ENCODE data around the gene CNTNAP5. TPM values are rescaled to one million over a fixed set of nuclear protein-coding genes. Genes with fewer than 3 reads are reported as not detected.

CNTNAP5 gene
- total RNA-seq, 3 donors from 2014 or later (not counting 1 experiment from before 2014, with no cell fraction given), result not detected

GRCh38 chr2:124625561-124625960 lies 600.5 kb downstream of the CNTNAP5 start:
- WGBS (ENCODE audit: insufficient coverage), result 81% methylated on average over 5 of the region's 5 CpGs
- TF ChIP-seq, protein P1, sequence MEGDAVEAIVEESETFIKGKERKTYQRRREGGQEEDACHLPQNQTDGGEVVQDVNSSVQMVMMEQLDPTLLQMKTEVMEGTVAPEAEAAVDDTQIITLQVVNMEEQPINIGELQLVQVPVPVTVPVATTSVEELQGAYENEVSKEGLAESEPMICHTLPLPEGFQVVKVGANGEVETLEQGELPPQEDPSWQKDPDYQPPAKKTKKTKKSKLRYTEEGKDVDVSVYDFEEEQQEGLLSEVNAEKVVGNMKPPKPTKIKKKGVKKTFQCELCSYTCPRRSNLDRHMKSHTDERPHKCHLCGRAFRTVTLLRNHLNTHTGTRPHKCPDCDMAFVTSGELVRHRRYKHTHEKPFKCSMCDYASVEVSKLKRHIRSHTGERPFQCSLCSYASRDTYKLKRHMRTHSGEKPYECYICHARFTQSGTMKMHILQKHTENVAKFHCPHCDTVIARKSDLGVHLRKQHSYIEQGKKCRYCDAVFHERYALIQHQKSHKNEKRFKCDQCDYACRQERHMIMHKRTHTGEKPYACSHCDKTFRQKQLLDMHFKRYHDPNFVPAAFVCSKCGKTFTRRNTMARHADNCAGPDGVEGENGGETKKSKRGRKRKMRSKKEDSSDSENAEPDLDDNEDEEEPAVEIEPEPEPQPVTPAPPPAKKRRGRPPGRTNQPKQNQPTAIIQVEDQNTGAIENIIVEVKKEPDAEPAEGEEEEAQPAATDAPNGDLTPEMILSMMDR (IDR thresholded peaks at IDR 0.05), result no peak
- H3K27me3 ChIP-seq (ENCODE audit: control insufficient read depth, insufficient read depth, low read length), result no peaks in the 10 kb centered on the region
- Mint-ChIP-seq H3K36me3 (no peaks in the 10 kb centered on the region), H3K27ac (no peak overlapping the region), H3K4me3 (no peak overlapping the region), H3K4me1 (no peaks in the 10 kb centered on the region), H3K27me3 (ENCODE audit: low read depth in 2 of 2) (no peaks in the 10 kb centered on the region), H3K9me3 (peaks cover 12 to 20% of the 10 kb centered on the region in 2 donors)
- no peaks in the 10 kb centered on the region for H3K36me3 ChIP-seq (ENCODE audit: control insufficient read depth, insufficient read depth, low read length)
- no peak overlapping the region for H3K27ac ChIP-seq (ENCODE audit: low read length)
- H3K4me3 ChIP-seq (ENCODE audit: low read length), result no peak overlapping the region
- intact Hi-C loops (cut with micrococcal nuclease), result no loop called here
- no peak for DNase-seq
- H3K9me3 ChIP-seq (ENCODE audit: control insufficient read depth, insufficient read depth, low read length), result peaks cover 10% of the 10 kb centered on the region
- ATAC-seq, result no peak
- no peaks in the 10 kb centered on the region for H3K4me1 ChIP-seq (ENCODE audit: control insufficient read depth, insufficient read depth, low read length)

DNA sequence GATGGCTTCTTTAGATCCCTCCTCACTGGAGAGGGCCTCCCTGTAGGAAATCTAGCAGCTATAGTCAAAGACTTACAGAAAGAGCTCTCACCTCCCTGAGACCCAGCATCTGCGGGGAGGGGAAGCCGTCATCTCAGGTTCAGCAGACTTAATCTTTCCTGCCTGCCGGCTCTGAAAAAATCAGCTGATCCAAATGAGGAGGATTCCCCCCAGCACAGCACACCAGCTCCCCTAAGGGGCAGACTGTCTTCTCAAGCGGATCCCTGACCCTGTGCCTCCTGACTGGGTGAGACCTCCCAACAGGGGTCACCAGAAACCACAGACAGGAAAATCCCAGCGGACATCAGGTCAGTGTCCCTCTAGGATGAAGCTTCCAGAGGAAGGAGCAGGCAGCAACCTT lies 601.9 kb downstream of the CNTNAP5 start:
- no peaks in the 10 kb centered on the region for H3K36me3 Mint-ChIP-seq
- no peak overlapping the region for H3K4me3 ChIP-seq (ENCODE audit: low read length)
- H3K27ac ChIP-seq (ENCODE audit: low read length), result no peak overlapping the region
- H3K4me1 Mint-ChIP-seq, result no peaks in the 10 kb centered on the region
- DNase-seq (no peak), ATAC-seq (no peak)
- peaks cover 12 to 20% of the 10 kb centered on the region in 2 donors for H3K9me3 Mint-ChIP-seq
- no peak overlapping the region for H3K4me3 Mint-ChIP-seq
- H3K27me3 ChIP-seq (ENCODE audit: control insufficient read depth, insufficient read depth, low read length), result no peaks in the 10 kb centered on the region
- no peaks in the 10 kb centered on the region for H3K36me3 ChIP-seq (ENCODE audit: control insufficient read depth, insufficient read depth, low read length)
- no peak overlapping the region for H3K27ac Mint-ChIP-seq
- H3K9me3 ChIP-seq (ENCODE audit: control insufficient read depth, insufficient read depth, low read length), result peaks cover 10% of the 10 kb centered on the region
- 78% methylated on average over 5 of the region's 5 CpGs for WGBS (ENCODE audit: insufficient coverage)
- H3K27me3 Mint-ChIP-seq (ENCODE audit: low read depth in 2 of 2), result no peaks in the 10 kb centered on the region
- TF ChIP-seq, protein P1 (IDR thresholded peaks at IDR 0.05), result no peak
- H3K4me1 ChIP-seq (ENCODE audit: control insufficient read depth, insufficient read depth, low read length), result no peaks in the 10 kb centered on the region
- intact Hi-C loops (cut with micrococcal nuclease), result no loop called here

DNA sequence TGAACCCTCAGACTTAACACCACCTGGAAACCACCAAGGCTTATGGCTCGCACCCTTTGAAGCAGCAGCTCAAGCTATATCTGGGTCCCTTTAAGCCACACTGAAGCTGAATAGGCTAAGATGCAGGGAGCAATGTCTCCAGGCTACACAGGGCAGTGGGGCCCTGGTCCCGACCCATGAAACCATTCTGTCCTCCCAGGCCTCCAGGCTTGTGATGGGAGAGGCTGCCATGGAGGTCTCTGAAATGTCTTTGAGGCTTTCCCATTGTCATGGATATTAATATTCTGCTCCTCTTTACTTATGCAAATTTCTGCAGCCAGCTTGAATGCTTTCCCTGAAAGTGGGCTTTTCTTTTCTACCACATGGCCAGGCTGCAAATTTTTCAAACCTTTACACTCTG lies 608.7 kb downstream of the CNTNAP5 start:
- Histone ChIP-seq H3K9me3 (ENCODE audit: control insufficient read depth, insufficient read depth, low read length) (no peaks in the 10 kb centered on the region), H3K4me1 (ENCODE audit: control insufficient read depth, insufficient read depth, low read length) (no peaks in the 10 kb centered on the region), H3K27me3 (ENCODE audit: control insufficient read depth, insufficient read depth, low read length) (no peaks in the 10 kb centered on the region), H3K36me3 (ENCODE audit: control insufficient read depth, insufficient read depth, low read length) (no peaks in the 10 kb centered on the region), H3K4me3 (ENCODE audit: low read length) (no peak overlapping the region), H3K27ac (ENCODE audit: low read length) (no peak overlapping the region)
- no peaks in the 10 kb centered on the region for H3K27me3 Mint-ChIP-seq (ENCODE audit: low read depth in 2 of 2)
- H3K27ac Mint-ChIP-seq, result no peak overlapping the region
- H3K9me3 Mint-ChIP-seq, result peaks cover 7 to 19% of the 10 kb centered on the region in 2 donors
- H3K4me3 Mint-ChIP-seq, result no peak overlapping the region
- no peak for DNase-seq
- ATAC-seq, result no peak
- no peaks in the 10 kb centered on the region for H3K36me3 Mint-ChIP-seq
- intact Hi-C loops (cut with micrococcal nuclease), result no loop called here
- 49% methylated on average over 2 of the region's 2 CpGs for WGBS (ENCODE audit: insufficient coverage)
- no peaks in the 10 kb centered on the region for H3K4me1 Mint-ChIP-seq
- TF ChIP-seq, protein P1 (IDR thresholded peaks at IDR 0.05), result no peak

GRCh38 chr2:124639524-124639923 lies 614.4 kb downstream of the CNTNAP5 start:
- Histone ChIP-seq H3K4me1 (ENCODE audit: control insufficient read depth, insufficient read depth, low read length) (no peaks in the 10 kb centered on the region), H3K27ac (ENCODE audit: low read length) (no peak overlapping the region), H3K27me3 (ENCODE audit: control insufficient read depth, insufficient read depth, low read length) (no peaks in the 10 kb centered on the region), H3K9me3 (ENCODE audit: control insufficient read depth, insufficient read depth, low read length) (no peaks in the 10 kb centered on the region), H3K36me3 (ENCODE audit: control insufficient read depth, insufficient read depth, low read length) (no peaks in the 10 kb centered on the region), H3K4me3 (ENCODE audit: low read length) (no peak overlapping the region)
- Mint-ChIP-seq H3K27me3 (ENCODE audit: low read depth in 2 of 2) (no peaks in the 10 kb centered on the region), H3K9me3 (peaks cover 5 to 8% of the 10 kb centered on the region in 2 donors), H3K27ac (no peak overlapping the region), H3K4me3 (no peak overlapping the region), H3K36me3 (no peaks in the 10 kb centered on the region), H3K4me1 (no peaks in the 10 kb centered on the region)
- intact Hi-C loops (cut with micrococcal nuclease), result no loop called here
- ATAC-seq (no peak), DNase-seq (no peak)
- TF ChIP-seq, protein P1 (IDR thresholded peaks at IDR 0.05), result no peak
- 61% methylated on average over 1 of the region's 1 CpG for WGBS (ENCODE audit: insufficient coverage)

All from natural killer cell (primary cell).